ENCODE results near the gene MAP3K14.

- TF ChIP-seq, protein P1, sequence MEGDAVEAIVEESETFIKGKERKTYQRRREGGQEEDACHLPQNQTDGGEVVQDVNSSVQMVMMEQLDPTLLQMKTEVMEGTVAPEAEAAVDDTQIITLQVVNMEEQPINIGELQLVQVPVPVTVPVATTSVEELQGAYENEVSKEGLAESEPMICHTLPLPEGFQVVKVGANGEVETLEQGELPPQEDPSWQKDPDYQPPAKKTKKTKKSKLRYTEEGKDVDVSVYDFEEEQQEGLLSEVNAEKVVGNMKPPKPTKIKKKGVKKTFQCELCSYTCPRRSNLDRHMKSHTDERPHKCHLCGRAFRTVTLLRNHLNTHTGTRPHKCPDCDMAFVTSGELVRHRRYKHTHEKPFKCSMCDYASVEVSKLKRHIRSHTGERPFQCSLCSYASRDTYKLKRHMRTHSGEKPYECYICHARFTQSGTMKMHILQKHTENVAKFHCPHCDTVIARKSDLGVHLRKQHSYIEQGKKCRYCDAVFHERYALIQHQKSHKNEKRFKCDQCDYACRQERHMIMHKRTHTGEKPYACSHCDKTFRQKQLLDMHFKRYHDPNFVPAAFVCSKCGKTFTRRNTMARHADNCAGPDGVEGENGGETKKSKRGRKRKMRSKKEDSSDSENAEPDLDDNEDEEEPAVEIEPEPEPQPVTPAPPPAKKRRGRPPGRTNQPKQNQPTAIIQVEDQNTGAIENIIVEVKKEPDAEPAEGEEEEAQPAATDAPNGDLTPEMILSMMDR (IDR thresholded peaks at IDR 0.05) = no peak
- no peak for TF ChIP-seq POLR2A (IDR thresholded peaks at IDR 0.05)
- no peak for TF ChIP-seq POLR2AphosphoS5 (IDR thresholded peaks at IDR 0.05)
Observed at GRCh38 chr17:45274033-45274432, 42.8 kb downstream of the MAP3K14 start.

All from suprapubic skin (tissue), 4 donors.